MM.1S (cell line): ENCODE results near the gene TMEM191C.
"Not testable (repeated sequence)": the region's sequence is repeated elsewhere in the genome, so short reads cannot be mapped to it uniquely, and the experiment has no call there.

Experiments
- DNase-seq: peaks from one replicate; pipeline ENCODE4 v3.0.0-alpha.2; 2015
- H2AFZ ChIP-seq: fragments of 300-600 bp; sonication (generic); 2 replicates; pipeline ENCODE4 v1.6.0; 2016; ENCODE audit warnings: antibody characterized with exemption, low read length
- H3F3A ChIP-seq: fragments of 300-600 bp; sonication (generic); 2 replicates; pipeline ENCODE4 v1.6.1; 2016; ENCODE audit warnings: mild to moderate bottlenecking, antibody characterized with exemption, low read length, moderate library complexity, mixed read lengths; ENCODE audit not compliant: insufficient read depth
- H3K27ac ChIP-seq: fragments of 300-600 bp; sonication (generic); 2 replicates; pipeline ENCODE4 v1.5.1; 2016; ENCODE audit warnings: mild to moderate bottlenecking, low read length
- H3K27me3 ChIP-seq: fragments of 300-600 bp; sonication (generic); replicated peaks from 2 replicates; pipeline ENCODE4 v1.6.0; 2016; ENCODE audit warnings: low read length; ENCODE audit not compliant: insufficient read depth
- H3K36me3 ChIP-seq: fragments of 300-600 bp; sonication (generic); replicated peaks from 2 replicates; pipeline ENCODE4 v1.6.1; 2016; ENCODE audit warnings: mild to moderate bottlenecking, low read length, mixed read lengths; ENCODE audit not compliant: insufficient read depth
- H3K4me1 ChIP-seq: fragments of 300-600 bp; sonication (generic); 2 replicates; pipeline ENCODE4 v1.6.1; 2016; ENCODE audit warnings: low read length, mixed read lengths
- H3K4me2 ChIP-seq: fragments of 300-600 bp; sonication (generic); 2 replicates; pipeline ENCODE4 v1.6.0; 2016; ENCODE audit warnings: low read depth, low read length
- H3K4me3 ChIP-seq: fragments of 300-600 bp; sonication (generic); 2 replicates; pipeline ENCODE4 v1.5.1; 2016; ENCODE audit warnings: low read length, mixed read lengths
- H3K79me2 ChIP-seq: fragments of 300-600 bp; sonication (generic); 2 replicates; pipeline ENCODE4 v1.6.1; 2016; ENCODE audit warnings: mixed run types, low read length, mixed read lengths
- H3K9ac ChIP-seq: fragments of 300-600 bp; sonication (generic); 2 replicates; pipeline ENCODE4 v1.6.1; 2016; ENCODE audit warnings: low read length, mixed read lengths
- H3K9me2 ChIP-seq: fragments of 300-600 bp; sonication (generic); replicated peaks from 2 replicates; pipeline ENCODE4 v1.6.1; 2016; ENCODE audit warnings: mild to moderate bottlenecking, low read length, mixed read lengths; ENCODE audit not compliant: insufficient read depth
- H3K9me3 ChIP-seq: fragments of 300-600 bp; sonication (generic); replicated peaks from 2 replicates; pipeline ENCODE4 v1.6.1; 2016; ENCODE audit warnings: mild to moderate bottlenecking, low read length, mixed read lengths; ENCODE audit not compliant: insufficient read depth
- H4K20me1 ChIP-seq: fragments of 300-600 bp; sonication (generic); 2 replicates; pipeline ENCODE4 v1.6.1; 2016; ENCODE audit warnings: mild to moderate bottlenecking, low read length, moderate library complexity, mixed read lengths; ENCODE audit not compliant: insufficient read depth

Gene TMEM191C

DNA sequence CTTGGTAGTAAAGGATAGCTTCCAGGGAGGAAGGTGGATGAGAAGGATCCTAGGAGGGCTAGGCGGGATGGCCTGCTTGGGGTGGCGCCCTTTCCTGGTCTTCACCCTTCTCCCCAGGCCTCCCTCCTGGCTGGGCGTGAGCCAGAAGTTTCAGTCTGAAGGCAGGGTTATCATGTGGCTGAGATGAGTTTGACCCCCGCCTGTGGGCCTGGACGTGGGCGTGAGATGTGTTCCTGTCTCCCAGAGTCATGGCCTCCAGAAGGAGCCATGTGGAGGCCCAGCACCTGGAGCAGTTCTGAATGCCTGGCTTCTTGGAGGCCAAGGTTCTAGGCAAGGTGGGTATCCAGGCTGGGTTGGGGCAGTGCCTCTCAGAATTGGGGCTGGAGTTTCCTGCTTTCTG, 29.2 kb upstream of the TMEM191C start:
- DNase-seq, H3K27ac ChIP-seq, H3K9me2 ChIP-seq, H3K9ac ChIP-seq, H4K20me1 ChIP-seq, H3K27me3 ChIP-seq, H3F3A ChIP-seq, H2AFZ ChIP-seq, H3K4me2 ChIP-seq, H3K36me3 ChIP-seq, H3K9me3 ChIP-seq, H3K79me2 ChIP-seq, H3K4me1 ChIP-seq, H3K4me3 ChIP-seq: not testable (repeated sequence)

DNA sequence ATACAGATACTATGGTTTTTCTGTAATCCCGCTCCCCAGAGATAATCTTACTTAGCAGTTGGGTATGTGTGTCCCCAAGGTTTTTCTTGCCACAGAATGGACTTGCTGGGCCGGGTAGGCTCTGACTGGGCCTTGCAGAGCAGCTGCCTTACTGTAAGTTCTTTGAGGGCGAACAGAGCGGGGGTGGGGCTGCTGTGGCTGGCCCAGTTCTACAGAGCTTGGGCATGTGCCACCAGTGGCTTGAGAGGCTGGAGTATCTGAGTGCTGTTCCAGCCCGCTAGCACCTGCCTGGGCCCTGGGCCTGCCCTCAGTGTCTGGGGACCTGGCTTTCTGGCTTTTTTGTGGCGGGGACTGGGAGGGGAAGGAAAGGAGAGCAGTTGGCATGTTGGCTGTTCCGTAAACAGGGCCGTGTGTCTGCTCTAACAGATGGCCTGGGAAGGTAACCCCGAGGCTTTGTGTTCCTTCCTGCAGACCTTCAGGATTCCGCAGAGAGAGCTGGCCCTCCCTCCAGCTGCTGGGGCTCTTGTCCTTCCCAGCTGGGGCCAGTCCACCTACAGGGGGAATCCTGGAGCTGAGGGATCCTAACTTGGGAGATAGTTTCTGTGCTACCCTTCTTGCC, 27.1 kb upstream of the TMEM191C start:
- H3K4me3 ChIP-seq, H3K27ac ChIP-seq, H3K27me3 ChIP-seq, H2AFZ ChIP-seq, H3K4me2 ChIP-seq, H4K20me1 ChIP-seq, H3K9ac ChIP-seq, DNase-seq, H3K9me2 ChIP-seq, H3K4me1 ChIP-seq, H3K79me2 ChIP-seq, H3K36me3 ChIP-seq, H3K9me3 ChIP-seq, H3F3A ChIP-seq: not testable (repeated sequence)

DNA sequence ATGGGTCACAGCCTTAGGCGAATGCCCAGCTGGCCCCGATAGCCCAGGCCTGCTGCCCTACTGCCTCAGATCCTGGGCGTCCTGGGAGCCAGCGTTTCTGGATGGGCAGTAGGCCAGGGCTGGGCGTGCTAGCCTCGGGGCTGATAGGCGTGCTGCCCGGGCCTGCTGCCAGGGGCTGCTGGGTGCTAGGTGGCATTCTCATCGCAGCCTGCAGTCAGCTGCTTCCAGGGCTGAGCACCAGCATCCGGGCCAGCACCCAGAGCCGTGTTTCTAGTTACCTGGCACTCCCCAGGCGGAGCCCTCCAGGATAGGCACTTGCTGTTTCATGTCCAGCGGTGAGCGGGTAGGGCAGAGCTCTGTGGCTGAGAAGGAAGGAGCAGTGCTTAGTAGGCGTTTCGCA, 26.5 kb upstream of the TMEM191C start:
- not testable (repeated sequence) for H2AFZ ChIP-seq, H3K4me2 ChIP-seq, H3K9me3 ChIP-seq

DNA sequence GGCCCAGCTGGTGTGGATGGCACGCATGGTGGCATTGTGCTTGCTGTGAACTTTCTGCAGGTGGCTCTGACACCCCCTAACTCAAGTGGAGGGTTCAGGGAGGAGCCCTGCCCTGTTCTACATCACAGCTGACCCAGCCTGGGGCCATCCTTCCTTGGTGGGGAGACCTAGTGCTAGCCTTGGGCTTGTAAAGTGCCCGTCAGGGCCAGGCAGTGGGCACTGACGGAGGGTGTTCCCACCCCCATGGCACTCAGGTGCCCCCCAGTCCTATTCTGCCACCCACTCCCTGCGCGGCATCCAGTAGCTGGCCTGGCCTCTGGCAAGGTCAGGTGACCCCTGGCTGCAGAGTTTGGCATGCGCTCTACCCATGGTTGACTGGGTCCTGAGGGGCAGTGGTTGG, 26.0 kb upstream of the TMEM191C start:
- not testable (repeated sequence) for H3K27me3 ChIP-seq, H3K4me1 ChIP-seq, H4K20me1 ChIP-seq, H3K9me3 ChIP-seq, H3K4me2 ChIP-seq, H3F3A ChIP-seq, H2AFZ ChIP-seq, H3K79me2 ChIP-seq, H3K9me2 ChIP-seq, H3K27ac ChIP-seq, DNase-seq, H3K4me3 ChIP-seq, H3K36me3 ChIP-seq, H3K9ac ChIP-seq

More for the DNA sequence above, 26.5 kb upstream of the TMEM191C start:
- H3K9ac ChIP-seq, H3K4me1 ChIP-seq, H3K9me2 ChIP-seq, H3K36me3 ChIP-seq, H3K27me3 ChIP-seq, H3K4me3 ChIP-seq, H3K27ac ChIP-seq, DNase-seq, H3K79me2 ChIP-seq, H3F3A ChIP-seq, H4K20me1 ChIP-seq: not testable (repeated sequence)

DNA sequence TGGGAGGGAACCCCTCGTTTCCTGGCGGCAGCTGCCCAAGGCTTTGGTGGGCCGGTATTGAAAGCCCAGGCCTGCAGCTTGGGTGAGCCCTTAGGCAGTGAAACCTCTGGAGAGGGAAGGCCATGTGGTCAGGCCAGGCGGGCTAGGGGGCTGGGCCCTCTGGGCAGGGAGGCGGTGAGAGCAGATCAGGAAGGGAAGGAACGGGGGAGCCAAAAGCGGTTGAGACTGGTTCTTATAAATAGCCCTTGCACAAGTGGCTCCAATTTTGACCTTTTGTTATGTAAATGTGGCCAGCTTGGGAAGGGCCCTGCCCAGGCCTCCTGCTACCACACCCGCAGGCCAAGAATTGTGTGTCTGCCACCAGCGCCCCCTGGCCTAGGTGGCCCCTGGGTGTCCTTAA, 25.1 kb upstream of the TMEM191C start:
- H3K4me1 ChIP-seq, H4K20me1 ChIP-seq, H3K27me3 ChIP-seq, H3K9ac ChIP-seq, H2AFZ ChIP-seq, H3K36me3 ChIP-seq, H3K27ac ChIP-seq, H3K9me2 ChIP-seq, H3K9me3 ChIP-seq, H3K4me2 ChIP-seq, H3K79me2 ChIP-seq, DNase-seq, H3K4me3 ChIP-seq, H3F3A ChIP-seq: not testable (repeated sequence)

DNA sequence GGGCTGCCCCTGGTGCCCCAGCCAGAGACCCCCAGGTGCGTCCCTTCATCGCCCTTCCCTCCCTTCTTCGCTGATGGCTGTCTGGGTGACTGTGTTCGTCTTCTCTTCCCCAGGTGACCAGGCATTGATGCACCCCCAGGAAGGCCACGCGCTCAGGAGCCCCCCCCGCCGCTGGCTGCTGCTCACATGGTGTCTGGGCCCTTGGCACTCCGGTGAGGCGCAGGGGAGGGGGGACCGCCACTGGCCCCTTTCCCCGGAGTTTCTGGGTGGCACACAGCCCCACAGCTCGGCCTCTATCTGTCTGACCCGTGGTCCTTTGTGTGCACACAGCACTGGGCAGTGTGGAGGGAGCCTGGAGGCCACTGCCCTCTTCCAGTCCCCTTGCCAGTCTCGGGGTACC, 24.5 kb upstream of the TMEM191C start:
- not testable (repeated sequence) for DNase-seq, H3K36me3 ChIP-seq, H3K79me2 ChIP-seq, H3K4me3 ChIP-seq, H3K9ac ChIP-seq, H4K20me1 ChIP-seq, H3K4me2 ChIP-seq, H3F3A ChIP-seq, H3K27ac ChIP-seq, H3K9me2 ChIP-seq, H3K9me3 ChIP-seq, H2AFZ ChIP-seq, H3K27me3 ChIP-seq, H3K4me1 ChIP-seq
